ENCODE data around the gene TCEA3.

GRCh38 chr1:23392125-23392855, 32.3 kb downstream of the TCEA3 start:
- TF ChIP-seq CTCF (IDR thresholded peaks at IDR 0.05) (no peak), POLR2A (IDR thresholded peaks at IDR 0.05) (no peak), POLR2AphosphoS5 (IDR thresholded peaks at IDR 0.05) (no peak)

Measured in breast epithelium (tissue), 3 donors.